Measurements from ENCODE around the gene TRIM47. TPM values are rescaled to one million over a fixed set of nuclear protein-coding genes. Genes with fewer than 3 reads are reported as not detected.

TRIM47 gene
- total RNA-seq, 4 donors from 2014 or later = 47.4 to 79.0 (median 57.0) TPM

DNA sequence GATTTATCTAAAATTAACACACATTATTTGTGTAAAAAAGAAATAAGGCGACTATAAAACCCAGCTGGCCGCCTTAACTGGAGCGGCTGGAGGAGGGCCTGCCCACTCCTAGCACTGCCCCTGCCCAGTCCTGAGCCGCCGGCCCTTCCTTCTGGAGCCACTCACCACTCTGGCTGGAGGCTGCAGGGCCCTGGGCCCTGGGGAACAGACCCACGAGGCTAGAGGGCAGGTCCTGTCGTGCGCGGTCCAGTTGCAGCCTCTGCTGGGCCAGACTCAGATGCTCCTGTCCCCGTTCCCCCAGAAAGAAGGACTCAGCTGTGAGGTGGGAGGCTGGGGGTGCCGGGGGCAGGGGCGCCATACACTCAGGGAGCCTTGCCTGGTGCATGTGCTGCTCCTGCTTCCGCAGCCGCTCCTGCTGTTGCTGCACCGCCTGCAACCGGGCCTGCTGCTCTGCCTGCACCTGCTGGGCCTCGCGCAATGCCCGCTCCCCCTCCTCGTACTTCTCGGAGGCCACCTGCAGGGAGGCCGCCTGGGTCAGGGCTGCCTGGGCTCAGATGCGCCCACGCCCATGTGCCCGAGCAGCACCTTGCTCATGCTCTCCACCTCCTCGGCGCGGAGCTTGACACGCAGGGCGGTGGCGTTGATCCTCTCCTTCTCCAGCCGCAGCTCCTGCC lies 35.3 kb upstream of the TRIM47 start:
- Histone ChIP-seq H3K36me3 (peaks cover 0 to 57% (median 0%) of the 10 kb centered on the region in 3 donors), H3K27me3 (no peaks in the 10 kb centered on the region), H3K9me3 (no peaks in the 10 kb centered on the region), H3K4me1 (peaks cover 0 to 9% (median 0%) of the 10 kb centered on the region in 4 donors), H3K4me3 (no peak overlapping the region), H3K27ac (no peak overlapping the region)
- no peak for DNase-seq (ENCODE audit: low spot score in 2 of 2)
- TF ChIP-seq CTCF (IDR thresholded peaks at IDR 0.05) = no peak
- TF ChIP-seq EP300 (IDR thresholded peaks at IDR 0.05) = no peak
- TF ChIP-seq POLR2A (IDR thresholded peaks at IDR 0.05) = no peak
- 90% methylated on average over 13 to 32 of the region's 32 CpGs for WGBS, 2 donors

GRCh38 chr17:75910699-75911098 lies 32.3 kb upstream of the TRIM47 start:
- Histone ChIP-seq H3K36me3 (peaks cover 0 to 38% (median 0%) of the 10 kb centered on the region in 3 donors), H3K9me3 (no peaks in the 10 kb centered on the region), H3K27me3 (no peaks in the 10 kb centered on the region), H3K27ac (no peak overlapping the region), H3K4me3 (no peak overlapping the region), H3K4me1 (peaks cover 0 to 14% (median under 1%) of the 10 kb centered on the region in 4 donors)
- DNase-seq (ENCODE audit: low spot score in 2 of 2) = no peak
- WGBS, 2 donors = 58 to 74% methylated on average over 5 to 6 of the region's 6 CpGs
- TF ChIP-seq CTCF (IDR thresholded peaks at IDR 0.05) (no peak), POLR2A (IDR thresholded peaks at IDR 0.05) (no peak), EP300 (IDR thresholded peaks at IDR 0.05) (no peak)

DNA sequence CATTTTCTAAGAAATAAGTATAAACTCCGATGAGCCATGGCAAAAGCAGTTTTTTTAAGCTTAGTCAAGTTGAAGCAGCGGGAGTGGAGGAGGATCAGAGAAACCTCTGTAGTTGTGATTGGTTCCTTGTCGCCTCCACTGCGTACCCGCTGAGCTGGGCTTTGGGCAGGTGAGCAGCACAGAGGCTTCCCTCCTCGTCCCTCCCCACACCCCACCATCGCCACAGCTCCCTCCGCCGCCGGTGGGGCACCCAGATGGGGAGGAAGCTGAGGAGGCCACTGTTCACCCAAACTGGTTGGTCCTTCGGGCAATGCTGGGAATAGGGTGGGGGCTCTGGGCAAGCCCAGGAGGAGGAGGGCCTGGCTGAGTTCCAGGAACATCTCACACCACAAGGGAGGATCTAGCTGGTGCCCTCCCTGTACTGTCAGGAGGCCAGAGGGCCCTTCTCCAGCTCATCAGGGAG lies 31.5 kb upstream of the TRIM47 start:
- H3K4me1 ChIP-seq = peaks cover 0 to 20% (median 3%) of the 10 kb centered on the region in 4 donors
- whole genome bisulfite sequencing, 2 donors = 73 to 75% methylated on average over 11 of the region's 11 CpGs
- H3K27me3 ChIP-seq = no peaks in the 10 kb centered on the region
- no peak overlapping the region for H3K27ac ChIP-seq
- H3K36me3 ChIP-seq = peaks cover 0 to 32% (median 0%) of the 10 kb centered on the region in 3 donors
- DNase-seq (ENCODE audit: low spot score in 2 of 2) = no peak
- no peak for TF ChIP-seq POLR2A (IDR thresholded peaks at IDR 0.05)
- no peak for TF ChIP-seq EP300 (IDR thresholded peaks at IDR 0.05)
- TF ChIP-seq CTCF (IDR thresholded peaks at IDR 0.05) = no peak
- no peak overlapping the region for H3K4me3 ChIP-seq
- H3K9me3 ChIP-seq = no peaks in the 10 kb centered on the region

DNA sequence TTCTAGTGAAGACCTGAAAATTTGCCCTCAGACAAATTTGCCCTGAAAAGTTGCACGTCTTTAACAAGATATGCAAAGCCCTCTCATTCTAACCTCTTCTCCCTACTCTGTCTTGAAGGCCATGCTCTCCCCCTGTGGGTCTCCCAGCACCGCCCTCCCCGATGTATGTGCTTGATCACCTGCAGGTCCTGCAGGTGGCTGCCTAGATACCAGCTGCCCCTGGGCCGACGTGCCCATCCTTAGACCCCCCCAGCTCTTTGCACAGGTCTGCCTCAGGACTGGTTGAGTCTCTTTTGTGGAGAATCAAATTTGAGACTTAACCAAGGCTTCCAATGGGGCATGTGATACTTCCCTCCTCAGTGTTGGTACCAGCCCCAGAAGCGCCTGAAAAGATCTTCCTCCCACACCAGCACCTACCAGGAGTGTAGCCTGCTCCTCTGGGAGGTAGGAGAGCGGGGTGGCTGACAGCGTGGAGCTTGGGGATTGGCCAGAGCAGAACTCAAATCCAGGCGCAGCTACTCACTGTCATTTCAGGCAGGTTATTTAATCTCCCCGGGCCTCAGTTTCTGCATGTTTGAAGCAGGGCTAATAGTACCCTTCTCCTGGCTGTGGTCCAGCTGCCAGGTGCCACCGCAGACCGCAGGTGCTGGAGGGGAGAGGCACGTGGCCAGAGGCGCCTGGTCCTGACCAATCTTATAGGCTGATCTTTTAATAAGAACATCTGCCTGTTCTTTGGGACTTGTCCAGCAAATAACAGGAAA lies 30.9 kb upstream of the TRIM47 start:
- Histone ChIP-seq H3K27ac (no peak overlapping the region), H3K27me3 (no peaks in the 10 kb centered on the region), H3K4me1 (peaks cover 0 to 21% (median 3%) of the 10 kb centered on the region in 4 donors), H3K9me3 (no peaks in the 10 kb centered on the region), H3K36me3 (peaks cover 0 to 26% (median 0%) of the 10 kb centered on the region in 3 donors), H3K4me3 (no peak overlapping the region)
- TF ChIP-seq POLR2A (IDR thresholded peaks at IDR 0.05) (no peak), CTCF (IDR thresholded peaks at IDR 0.05) (no peak), EP300 (IDR thresholded peaks at IDR 0.05) (no peak)
- WGBS, 2 donors = 85 to 89% methylated on average over 14 of the region's 14 CpGs
- DNase-seq (ENCODE audit: low spot score in 2 of 2) = no peak

- DNase-seq (ENCODE audit: low spot score in 2 of 2) = no peak
- peaks cover 0 to 31% (median 10%) of the 10 kb centered on the region in 4 donors for H3K4me1 ChIP-seq
- H3K27me3 ChIP-seq = no peaks in the 10 kb centered on the region
- H3K36me3 ChIP-seq = peaks cover 0 to 18% (median 0%) of the 10 kb centered on the region in 3 donors
- no peak for TF ChIP-seq EP300 (IDR thresholded peaks at IDR 0.05)
- no peaks in the 10 kb centered on the region for H3K9me3 ChIP-seq
- WGBS, 2 donors = 63 to 72% methylated on average over 6 of the region's 6 CpGs
- H3K4me3 ChIP-seq = no peak overlapping the region
- no peak overlapping the region for H3K27ac ChIP-seq
Measured at GRCh38 chr17:75908201-75908600, 29.8 kb upstream of the TRIM47 start.

All from tibial nerve (tissue), 4 donors.